HepG2 (cell line): ENCODE data around the gene TALDO1. TPM values are rescaled to one million over a fixed set of nuclear protein-coding genes. Genes with fewer than 3 reads are reported as not detected.

ENCODE experiments used
- FOXJ3 ChIP-seq: sonication (generic); formaldehyde crosslinking; IDR thresholded peaks from 2 replicates; pipeline ENCODE4 v1.4.0; 2020; ENCODE audit warnings: missing genetic modification reagents, mild to moderate bottlenecking, borderline replicate concordance
- GABPB1 ChIP-seq: IDR thresholded peaks from 2 replicates; pipeline ENCODE4 v1.6.1; 2016; ENCODE audit warnings: mild to moderate bottlenecking, missing genetic modification reagents, moderate library complexity, missing compliant biosample characterization
- GATA4 ChIP-seq: sonication (generic); IDR thresholded peaks from 2 replicates; pipeline ENCODE4 v1.6.1; 2016; ENCODE audit warnings: antibody characterized with exemption, low read depth, borderline replicate concordance
- HNF1B ChIP-seq: sonication (generic); formaldehyde crosslinking; IDR thresholded peaks from 2 replicates; pipeline ENCODE4 v1.5.1; 2020; ENCODE audit warnings: mild to moderate bottlenecking, moderate library complexity, missing genetic modification reagents
- KDM3A ChIP-seq: IDR thresholded peaks from 2 replicates; pipeline ENCODE4 v1.6.1; 2018; ENCODE audit warnings: low read depth, missing compliant biosample characterization
- MIER3 ChIP-seq: IDR thresholded peaks from 2 replicates; pipeline ENCODE4 v1.6.1; 2016; ENCODE audit warnings: missing compliant biosample characterization, borderline replicate concordance
- NCOA2 ChIP-seq: sonication (generic); formaldehyde crosslinking; IDR thresholded peaks from 2 replicates; pipeline ENCODE4 v1.8.0; 2022; ENCODE audit warnings: inconsistent platforms
- REL ChIP-seq: sonication (generic); formaldehyde crosslinking; conservative IDR thresholded peaks from 2 replicates; pipeline ENCODE4 v1.8.0; 2022; ENCODE audit warnings: mild to moderate bottlenecking, missing genetic modification reagents, moderate library complexity
- SMARCC2 ChIP-seq: fragments of 450-650 bp; IDR thresholded peaks from 2 replicates; pipeline ENCODE4 v1.6.1; 2017; ENCODE audit warnings: antibody characterized with exemption, mild to moderate bottlenecking
- TFE3 ChIP-seq: IDR thresholded peaks from 2 replicates; pipeline ENCODE4 v1.6.1; 2016
- TGIF2 ChIP-seq: IDR thresholded peaks from 2 replicates; pipeline ENCODE4 v1.6.1; 2016; ENCODE audit warnings: control low read depth, missing compliant biosample characterization
- ZBTB2 ChIP-seq: sonication (generic); formaldehyde crosslinking; IDR thresholded peaks from 2 replicates; pipeline ENCODE4 v1.8.0; 2022; ENCODE audit warnings: low read depth, missing genetic modification reagents
- ZNF138 ChIP-seq: sonication (generic); formaldehyde crosslinking; IDR thresholded peaks from 2 replicates; pipeline ENCODE4 v1.5.0; 2020; ENCODE audit warnings: mild to moderate bottlenecking, low read depth, missing genetic modification reagents
- ZNF260 ChIP-seq: sonication (generic); formaldehyde crosslinking; IDR thresholded peaks from 2 replicates; pipeline ENCODE4 v1.4.0; 2020; ENCODE audit warnings: missing genetic modification reagents, low read depth, mild to moderate bottlenecking, borderline replicate concordance
- ZNF382 ChIP-seq: sonication (generic); formaldehyde crosslinking; IDR thresholded peaks from 2 replicates; pipeline ENCODE4 v1.5.0; 2020; ENCODE audit warnings: missing genetic modification reagents, mild to moderate bottlenecking, borderline replicate concordance
- ZNF530 ChIP-seq: sonication (generic); formaldehyde crosslinking; IDR thresholded peaks from 2 replicates; pipeline ENCODE4 v1.5.0; 2020; ENCODE audit warnings: low read depth, mild to moderate bottlenecking, missing genetic modification reagents
- ZNF567 ChIP-seq: sonication (generic); formaldehyde crosslinking; IDR thresholded peaks from 2 replicates; pipeline ENCODE4 v1.8.1; 2023; ENCODE audit warnings: mild to moderate bottlenecking, missing genetic modification reagents, borderline replicate concordance
- ZNF629 ChIP-seq: sonication (generic); formaldehyde crosslinking; conservative IDR thresholded peaks from 2 replicates; pipeline ENCODE4 v1.5.0; 2020; ENCODE audit warnings: missing genetic modification reagents
- ZNF660 ChIP-seq: sonication (generic); formaldehyde crosslinking; IDR thresholded peaks from 2 replicates; pipeline ENCODE4 v1.5.1; 2020; ENCODE audit warnings: mild to moderate bottlenecking, low read depth, missing genetic modification reagents, borderline replicate concordance
- ZNF720 ChIP-seq: sonication (generic); formaldehyde crosslinking; IDR thresholded peaks from 2 replicates; pipeline ENCODE4 v1.4.0; 2020; ENCODE audit warnings: missing genetic modification reagents
- polyA plus RNA-seq, 8 experiments: library from polyadenylated mRNA; depleted of rRNA in 3 of 8; stranded (reverse) in 7 of 8; unstranded in 1 of 8; fragments of >200 nt; fragmentation: Illumina TruSeq in 4 of 8; extraction: Trizol in 4 of 8; gene quantifications; 2 replicates each; pipeline versions ENCODE4 v1.2.1 to v1.2.3, GENCODE V29; 2011 to 2016; ENCODE audit warnings: low read depth in 4 of 8, missing spikeins in 1 of 8, mixed read lengths in 1 of 8; ENCODE audit not compliant: insufficient read depth in 1 of 8
- total RNA-seq, 5 experiments: library from RNA; depleted of rRNA; stranded (reverse); fragments of >200 nt; fragmentation: Illumina TruSeq; extraction: Trizol; gene quantifications; 2 replicates each; pipeline ENCODE4 v1.2.3, GENCODE V29; 2016; ENCODE audit warnings: low read depth in 1 of 5
- TF ChIP-seq, protein P1 (sequence below), 2 experiments: IDR thresholded peaks; 2 replicates each; pipeline ENCODE4 v1.6.1; 2011 to 2012; ENCODE audit warnings: low read length in 2 of 2, borderline replicate concordance in 1 of 2, low read depth in 1 of 2, mild to moderate bottlenecking in 1 of 2, moderate library complexity in 1 of 2

TALDO1 gene
- total and polyA plus RNA-seq, 2 of the 13 experiments (the other 11 are each of a cell fraction or from before 2014, with no cell fraction given): 107 to 240 TPM

DNA sequence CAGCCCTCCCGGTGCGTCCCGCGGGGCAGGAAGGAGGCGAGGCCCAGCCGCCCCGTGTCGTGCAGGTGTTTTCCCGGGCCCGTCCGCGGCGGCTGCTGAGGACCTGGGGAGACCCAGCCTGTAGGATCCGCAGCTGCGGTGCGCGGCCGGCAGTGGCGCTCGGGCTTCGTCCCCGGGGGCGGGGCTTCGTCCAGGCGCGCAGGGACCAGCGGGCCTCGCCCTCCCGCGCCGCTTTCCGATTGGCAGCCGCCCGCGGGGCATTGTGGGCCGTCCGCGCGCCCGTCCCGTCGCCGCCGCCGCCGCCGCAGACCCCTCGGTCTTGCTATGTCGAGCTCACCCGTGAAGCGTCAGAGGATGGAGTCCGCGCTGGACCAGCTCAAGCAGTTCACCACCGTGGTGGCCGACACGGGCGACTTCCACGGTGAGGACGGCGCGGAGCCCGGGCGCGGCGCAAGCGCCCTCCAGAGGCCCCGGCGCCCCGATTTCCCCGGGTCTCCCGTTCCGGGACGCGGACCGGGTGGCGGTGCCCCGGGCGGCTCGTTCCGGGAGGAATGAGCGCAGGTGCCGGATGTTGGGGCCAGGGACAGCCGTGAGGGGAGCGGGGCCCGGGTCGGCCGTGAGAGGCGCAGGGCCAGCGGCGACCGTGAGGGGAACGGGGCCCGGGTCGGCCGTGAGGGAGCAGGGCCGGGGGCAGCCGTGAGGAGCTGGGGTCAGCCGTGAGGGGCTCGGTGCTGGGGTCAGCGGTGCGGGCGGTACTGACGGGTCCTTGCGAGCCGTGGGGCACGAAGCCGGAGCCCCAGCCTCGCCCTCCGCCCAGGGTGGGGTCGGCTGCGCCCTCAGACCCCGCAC lies at the start of gene TALDO1 (continued):
- TF ChIP-seq HNF1B (CRISPR knock-in tag) (no peak), ZNF720 (CRISPR knock-in tag) (no peak), ZNF382 (CRISPR knock-in tag) (no peak), TGIF2 (CRISPR knock-in tag) (no peak), TFE3 (CRISPR knock-in tag) (0 out of 2 replicates have a peak, but pooled peaks have one; percentile 25), ZBTB2 (no peak; the same call in 1 of the 2 replicates), ZNF567 (CRISPR knock-in tag) (no peak), GATA4 (peak; percentile 69; the same call in 1 of the 2 replicates), MIER3 (CRISPR knock-in tag) (peak; percentile 9; the same call in 1 of the 2 replicates), NCOA2 (CRISPR knock-in tag) (no peak), ZNF530 (no peak), ZNF660 (CRISPR knock-in tag) (no peak), SMARCC2 (no peak), GABPB1 (CRISPR knock-in tag) (peak; percentile 63), ZNF629 (CRISPR knock-in tag) (no peak), KDM3A (CRISPR knock-in tag) (no peak; the same call in 1 of the 2 replicates), REL (CRISPR knock-in tag) (0 out of 2 replicates have a peak, but pooled peaks have one; percentile 80), ZNF138 (CRISPR knock-in tag) (peak; percentile 81; the same call in 1 of the 2 replicates), ZNF260 (no peak), FOXJ3 (CRISPR knock-in tag) (no peak)
- TF ChIP-seq, protein P1, sequence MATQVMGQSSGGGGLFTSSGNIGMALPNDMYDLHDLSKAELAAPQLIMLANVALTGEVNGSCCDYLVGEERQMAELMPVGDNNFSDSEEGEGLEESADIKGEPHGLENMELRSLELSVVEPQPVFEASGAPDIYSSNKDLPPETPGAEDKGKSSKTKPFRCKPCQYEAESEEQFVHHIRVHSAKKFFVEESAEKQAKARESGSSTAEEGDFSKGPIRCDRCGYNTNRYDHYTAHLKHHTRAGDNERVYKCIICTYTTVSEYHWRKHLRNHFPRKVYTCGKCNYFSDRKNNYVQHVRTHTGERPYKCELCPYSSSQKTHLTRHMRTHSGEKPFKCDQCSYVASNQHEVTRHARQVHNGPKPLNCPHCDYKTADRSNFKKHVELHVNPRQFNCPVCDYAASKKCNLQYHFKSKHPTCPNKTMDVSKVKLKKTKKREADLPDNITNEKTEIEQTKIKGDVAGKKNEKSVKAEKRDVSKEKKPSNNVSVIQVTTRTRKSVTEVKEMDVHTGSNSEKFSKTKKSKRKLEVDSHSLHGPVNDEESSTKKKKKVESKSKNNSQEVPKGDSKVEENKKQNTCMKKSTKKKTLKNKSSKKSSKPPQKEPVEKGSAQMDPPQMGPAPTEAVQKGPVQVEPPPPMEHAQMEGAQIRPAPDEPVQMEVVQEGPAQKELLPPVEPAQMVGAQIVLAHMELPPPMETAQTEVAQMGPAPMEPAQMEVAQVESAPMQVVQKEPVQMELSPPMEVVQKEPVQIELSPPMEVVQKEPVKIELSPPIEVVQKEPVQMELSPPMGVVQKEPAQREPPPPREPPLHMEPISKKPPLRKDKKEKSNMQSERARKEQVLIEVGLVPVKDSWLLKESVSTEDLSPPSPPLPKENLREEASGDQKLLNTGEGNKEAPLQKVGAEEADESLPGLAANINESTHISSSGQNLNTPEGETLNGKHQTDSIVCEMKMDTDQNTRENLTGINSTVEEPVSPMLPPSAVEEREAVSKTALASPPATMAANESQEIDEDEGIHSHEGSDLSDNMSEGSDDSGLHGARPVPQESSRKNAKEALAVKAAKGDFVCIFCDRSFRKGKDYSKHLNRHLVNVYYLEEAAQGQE (IDR thresholded peaks at IDR 0.05; ENCODE audit: borderline replicate concordance in 1 of 2, low read depth in 1 of 2, low read length in 2 of 2): no peak
